Measurements from ENCODE around the gene APCDD1L.
A peak's percentile ranks its signal among the peaks of the same experiment; 100 is the strongest.

APCDD1L gene

DNA sequence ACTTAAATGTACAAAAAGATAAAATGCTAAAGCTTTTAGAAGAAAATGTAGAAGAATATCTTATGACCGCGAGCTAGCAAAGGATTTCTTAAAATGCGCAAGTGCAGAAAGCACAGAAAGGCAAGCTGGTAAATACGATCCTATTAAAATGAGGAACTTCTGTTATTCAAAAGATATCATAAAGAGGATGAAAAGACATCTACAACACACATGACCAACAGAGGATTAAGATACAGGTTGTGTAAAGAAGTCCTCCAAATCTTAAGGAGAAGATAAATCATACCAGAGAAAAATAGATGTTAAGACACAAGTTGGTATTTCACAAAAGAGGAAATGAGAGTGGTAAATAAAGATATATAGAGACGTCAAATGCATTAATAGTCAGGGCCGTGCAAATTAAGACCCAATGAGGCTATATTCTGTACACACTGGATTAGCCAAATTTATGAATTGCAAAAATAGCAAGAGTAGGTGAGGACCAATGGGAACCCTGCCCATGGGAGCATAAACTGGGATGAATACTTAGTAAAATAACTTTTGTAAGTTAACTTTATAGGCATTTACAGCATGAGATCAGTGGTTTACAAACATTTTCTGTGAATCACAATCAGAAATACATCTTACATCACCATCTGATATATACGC, 23.0 kb downstream of the APCDD1L start:
- no peak for DNase-seq (ENCODE audit: low spot score)

- DNase-seq (ENCODE audit: low spot score) = no peak
Measured at GRCh38 chr20:58486207-58486606, 29.0 kb downstream of the APCDD1L start.

DNA sequence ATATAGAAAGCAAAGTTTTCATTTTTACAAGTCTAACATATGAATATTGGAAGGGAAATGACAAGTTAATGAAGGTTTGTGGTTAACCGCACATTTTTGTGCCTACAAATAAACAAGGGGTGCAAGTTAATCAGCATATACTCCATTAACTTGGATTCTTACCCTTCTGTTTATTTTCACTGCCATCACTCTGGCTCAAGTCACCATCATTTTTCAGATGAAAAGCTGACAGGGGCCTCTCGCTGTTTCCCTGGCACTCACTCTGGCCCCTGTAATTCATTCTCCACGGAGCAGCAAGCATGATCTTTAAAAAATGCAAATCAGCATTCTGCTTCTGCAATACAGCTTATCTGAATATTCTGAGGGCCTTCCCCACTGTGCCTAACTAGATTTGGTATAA, 29.8 kb downstream of the APCDD1L start:
- DNase-seq (ENCODE audit: low spot score) = no peak

GRCh38 chr20:58483470-58483869, 31.7 kb downstream of the APCDD1L start:
- DNase-seq (ENCODE audit: low spot score) = no peak

GRCh38 chr20:58483051-58483450, 32.1 kb downstream of the APCDD1L start:
- no peak for DNase-seq (ENCODE audit: low spot score)

DNA sequence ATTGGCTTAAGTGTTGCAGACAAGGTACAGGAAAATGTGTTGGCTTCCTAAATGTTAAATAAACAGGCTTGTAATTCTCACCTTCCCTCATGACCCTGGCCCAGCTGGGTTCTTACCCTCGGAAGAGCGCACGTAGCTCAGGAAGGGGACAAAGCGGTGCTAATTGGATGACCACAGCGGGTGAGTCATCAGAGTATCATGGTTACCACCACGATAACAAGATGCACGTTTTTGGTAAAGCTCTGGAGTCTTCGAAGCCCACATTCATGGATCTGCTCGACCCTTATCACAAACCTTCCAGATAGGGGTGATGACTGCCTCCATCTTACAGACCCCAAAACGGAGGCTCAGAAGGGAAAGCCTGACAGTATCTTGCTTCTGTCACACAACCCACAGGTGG, 32.8 kb downstream of the APCDD1L start:
- DNase-seq (ENCODE audit: low spot score) = no peak

DNA sequence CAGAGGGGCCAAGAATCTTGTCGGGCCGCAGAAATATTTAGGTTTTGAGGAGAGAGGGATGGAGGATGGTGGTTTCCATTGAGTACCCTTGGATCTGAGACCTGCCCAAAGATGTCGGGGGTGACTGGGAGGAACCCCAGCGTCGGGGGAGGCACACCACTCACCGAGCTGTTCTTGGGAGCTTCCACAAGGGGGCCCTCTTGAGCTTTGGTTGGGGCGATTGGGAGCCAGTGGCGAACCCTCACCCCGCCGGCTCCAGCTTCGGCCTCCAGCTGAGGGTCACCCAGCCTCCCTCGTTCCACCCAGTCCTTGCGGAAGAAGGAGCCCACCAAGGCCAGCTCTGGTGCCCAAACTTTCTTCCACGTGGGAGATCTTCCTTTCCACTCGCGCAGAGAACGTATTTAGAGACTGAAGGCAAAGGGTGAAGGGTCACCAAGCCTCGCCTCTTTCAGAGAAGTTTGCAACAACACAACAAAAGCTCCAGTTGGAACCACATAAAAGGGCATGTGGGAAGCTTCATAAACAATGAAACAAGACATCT, 33.6 kb downstream of the APCDD1L start:
- DNase-seq (ENCODE audit: low spot score) = peak; percentile 45

DNA sequence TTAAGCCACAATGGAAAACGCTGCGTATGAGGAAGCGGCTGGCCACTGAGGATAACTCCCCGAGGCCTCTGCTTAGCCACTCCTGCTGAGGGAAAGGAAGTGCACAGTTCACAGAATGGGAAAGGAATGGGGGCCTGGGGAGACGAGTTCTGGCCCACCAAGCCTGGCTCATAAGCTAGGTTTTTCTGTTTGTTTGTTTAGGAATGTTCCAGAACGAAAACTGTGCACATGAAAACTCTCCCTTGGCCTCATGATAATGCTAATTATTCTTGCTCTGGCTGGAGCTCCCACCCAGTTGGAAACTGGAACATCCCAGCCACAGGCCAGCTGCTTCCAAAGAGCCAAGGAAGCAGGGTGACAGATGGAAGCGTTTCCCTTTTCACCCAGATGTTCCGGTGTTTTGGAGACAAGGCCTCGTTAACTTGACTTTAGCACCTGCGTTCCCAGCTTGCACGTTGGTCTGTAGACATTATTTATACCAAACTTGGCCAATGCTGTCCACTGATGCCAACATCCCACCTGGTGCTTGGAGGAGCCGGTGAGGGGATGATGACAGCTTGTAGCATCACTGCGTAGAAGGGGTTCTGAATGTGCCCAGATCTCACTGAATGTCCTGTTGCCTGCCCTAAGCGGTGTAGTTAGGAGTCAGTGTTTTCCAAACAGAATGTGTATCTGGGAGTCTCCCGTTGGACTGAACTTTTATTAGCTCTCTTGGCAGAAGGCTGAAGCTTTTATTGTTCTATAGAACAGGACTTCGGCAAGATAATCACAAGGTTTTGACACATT, 34.5 kb downstream of the APCDD1L start:
- no peak for DNase-seq (ENCODE audit: low spot score)

DNA sequence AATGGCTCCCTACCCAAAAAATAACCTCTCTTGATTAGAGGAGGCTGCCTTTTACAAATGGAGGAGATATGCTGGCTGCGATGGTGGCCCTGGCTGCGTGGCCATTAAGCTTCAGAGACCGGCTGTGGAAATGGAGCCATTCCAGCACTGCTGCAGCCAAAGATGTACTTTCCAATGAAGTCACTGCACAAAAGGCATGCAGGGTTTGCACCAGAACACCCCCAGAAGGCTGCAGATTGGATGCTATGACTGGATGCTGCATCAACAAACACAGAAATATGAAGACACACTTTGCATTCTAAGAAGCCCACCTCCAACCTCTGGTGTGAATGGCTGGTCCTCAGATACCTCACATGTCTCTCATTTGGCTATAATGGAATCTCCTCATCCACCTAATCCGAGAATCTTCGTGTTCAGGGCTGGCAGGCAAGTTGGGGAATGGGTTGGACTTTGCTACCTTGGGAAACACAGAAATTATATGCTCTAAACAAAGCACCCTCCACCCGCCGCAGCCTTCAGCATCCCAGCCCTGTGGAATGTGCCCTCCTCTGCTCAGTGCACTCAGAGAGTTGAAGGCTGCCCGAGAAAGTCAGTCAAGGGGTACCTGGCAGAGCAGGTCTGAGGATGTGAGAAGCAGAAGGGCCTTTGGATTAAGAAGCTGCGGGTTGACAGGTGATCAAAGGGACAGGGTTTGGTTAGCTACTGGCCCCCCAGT, 35.3 kb downstream of the APCDD1L start:
- DNase-seq (ENCODE audit: low spot score) = no peak

GRCh38 chr20:58478141-58478805, 36.9 kb downstream of the APCDD1L start:
- no peak for DNase-seq (ENCODE audit: low spot score)

GRCh38 chr20:58475466-58475865, 39.7 kb downstream of the APCDD1L start:
- no peak for DNase-seq (ENCODE audit: low spot score)

DNA sequence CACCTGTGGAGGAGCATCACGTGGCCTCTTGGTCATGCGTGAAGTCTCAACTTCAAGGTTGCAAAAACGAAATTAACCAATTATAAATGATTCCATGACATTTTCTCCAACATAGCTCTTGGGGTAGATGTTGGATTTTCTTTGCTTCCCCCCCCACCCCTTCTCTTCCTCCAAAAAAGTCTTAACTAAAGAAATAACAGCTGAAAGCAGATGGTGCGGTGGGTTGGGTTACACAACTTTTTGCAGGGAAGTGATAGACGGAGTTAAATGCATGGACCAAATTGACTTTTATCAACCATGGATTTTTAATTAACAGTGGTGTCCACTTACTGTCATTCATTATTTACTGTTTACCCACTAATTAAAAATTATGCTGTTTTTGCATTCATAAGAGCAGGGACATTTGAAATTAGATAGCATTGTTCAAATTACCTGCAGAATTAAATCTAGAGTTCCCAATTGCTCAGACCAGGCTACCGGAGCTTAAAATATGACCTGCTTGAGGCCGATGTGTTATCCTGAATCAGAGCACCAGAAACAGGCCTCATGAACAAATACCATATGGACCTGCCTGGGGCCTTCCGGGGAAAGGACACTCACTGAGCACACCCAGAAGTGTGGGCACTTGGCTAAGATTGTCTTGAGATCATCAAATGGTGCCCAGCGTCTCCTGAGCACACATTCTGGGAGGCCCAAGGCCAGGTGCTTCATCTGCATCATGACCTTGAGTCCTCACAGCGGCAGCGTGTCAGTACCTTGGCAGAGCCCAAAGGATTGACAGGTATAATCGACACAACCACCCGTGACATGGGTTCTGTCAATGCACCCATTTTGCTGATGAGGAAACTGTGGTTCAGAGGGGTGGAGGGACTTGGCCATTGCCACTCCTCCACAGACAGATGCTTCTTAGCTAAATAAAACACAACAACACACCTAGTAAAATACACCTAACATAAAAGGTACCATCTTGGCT, 41.5 kb downstream of the APCDD1L start:
- DNase-seq (ENCODE audit: low spot score) = no peak

DNA sequence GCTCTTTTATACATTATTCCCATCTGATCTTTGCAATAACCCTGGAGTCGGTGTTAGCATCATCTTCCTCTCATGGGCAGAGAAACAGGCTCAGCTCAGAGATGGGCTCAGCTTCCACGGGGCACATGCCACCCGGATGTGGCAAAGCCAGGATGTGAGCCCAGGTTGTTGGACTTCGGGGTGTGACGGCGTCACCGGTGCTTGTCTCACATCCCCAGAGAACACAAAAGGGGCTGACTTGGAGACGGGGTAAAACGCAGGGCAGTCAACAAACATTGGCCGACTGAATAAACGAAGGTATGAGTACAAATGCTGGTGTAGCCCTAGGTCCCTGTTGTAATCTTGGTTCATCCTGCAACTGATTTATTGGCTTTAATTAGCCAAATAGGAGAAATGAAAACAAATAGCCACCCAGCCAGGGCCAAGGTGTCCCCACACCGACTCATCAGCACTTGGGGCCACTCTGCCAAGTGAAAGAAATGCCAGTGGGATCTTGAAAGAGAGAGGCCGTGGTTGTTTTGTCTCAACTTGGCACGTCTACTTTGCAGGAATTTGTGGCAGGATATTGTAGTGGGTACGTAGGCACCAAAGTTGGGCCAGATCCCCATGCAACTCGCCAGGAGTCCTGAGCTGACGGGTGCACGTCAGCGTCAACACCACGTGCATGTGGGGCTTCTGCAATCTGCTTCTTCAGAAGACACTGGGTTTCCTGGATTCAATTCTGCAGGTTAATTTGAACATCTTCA, 42.8 kb downstream of the APCDD1L start:
- DNase-seq (ENCODE audit: low spot score) = no peak

DNA sequence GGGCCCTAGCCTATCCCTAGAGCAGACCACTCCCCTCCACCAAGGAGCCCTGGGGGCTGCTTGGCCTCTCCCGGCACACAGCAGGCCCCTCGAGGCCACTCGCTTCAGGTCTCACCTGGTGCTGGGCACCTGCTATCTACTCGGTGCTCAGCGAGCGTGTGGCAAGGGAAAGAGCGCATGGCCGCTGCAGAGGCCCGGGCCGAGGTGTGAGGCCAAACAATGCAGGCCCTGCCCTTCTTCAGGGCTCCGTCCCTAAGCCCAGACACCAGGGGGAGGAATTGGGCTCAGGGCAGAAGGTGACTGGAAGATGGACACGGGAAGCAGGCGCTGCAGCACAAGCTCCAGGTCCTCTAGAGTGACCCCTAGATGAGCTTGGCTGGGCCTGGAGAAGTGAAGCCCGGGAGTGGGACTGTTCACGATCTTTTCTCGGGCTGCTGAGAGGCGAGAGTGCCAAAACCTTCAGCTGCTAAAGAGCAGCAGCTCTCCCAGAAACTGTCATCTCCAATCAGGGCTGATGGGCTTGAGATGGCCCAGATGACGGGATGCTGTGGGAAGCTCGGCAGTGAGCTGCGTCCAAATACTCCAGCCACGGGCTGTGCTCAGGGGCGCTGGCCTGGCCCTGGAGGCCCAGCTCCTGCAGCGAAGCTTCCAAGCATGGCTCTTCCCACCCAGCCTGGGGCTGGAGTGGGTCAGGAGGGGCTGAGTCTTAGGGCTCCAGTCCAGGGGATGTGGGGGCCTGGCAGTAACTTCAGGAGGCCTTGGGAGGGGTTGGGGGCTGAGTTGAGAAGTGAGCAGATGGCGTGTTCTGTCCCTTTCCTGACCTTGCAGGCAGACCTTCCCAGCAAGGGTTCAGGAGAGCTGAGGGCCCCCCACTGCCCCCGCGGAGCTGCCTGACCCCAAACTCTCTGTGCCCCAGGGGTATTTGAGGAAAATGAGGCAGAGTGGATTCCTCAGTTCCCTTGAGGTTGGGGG, 43.7 kb downstream of the APCDD1L start:
- no peak for DNase-seq (ENCODE audit: low spot score)

DNA sequence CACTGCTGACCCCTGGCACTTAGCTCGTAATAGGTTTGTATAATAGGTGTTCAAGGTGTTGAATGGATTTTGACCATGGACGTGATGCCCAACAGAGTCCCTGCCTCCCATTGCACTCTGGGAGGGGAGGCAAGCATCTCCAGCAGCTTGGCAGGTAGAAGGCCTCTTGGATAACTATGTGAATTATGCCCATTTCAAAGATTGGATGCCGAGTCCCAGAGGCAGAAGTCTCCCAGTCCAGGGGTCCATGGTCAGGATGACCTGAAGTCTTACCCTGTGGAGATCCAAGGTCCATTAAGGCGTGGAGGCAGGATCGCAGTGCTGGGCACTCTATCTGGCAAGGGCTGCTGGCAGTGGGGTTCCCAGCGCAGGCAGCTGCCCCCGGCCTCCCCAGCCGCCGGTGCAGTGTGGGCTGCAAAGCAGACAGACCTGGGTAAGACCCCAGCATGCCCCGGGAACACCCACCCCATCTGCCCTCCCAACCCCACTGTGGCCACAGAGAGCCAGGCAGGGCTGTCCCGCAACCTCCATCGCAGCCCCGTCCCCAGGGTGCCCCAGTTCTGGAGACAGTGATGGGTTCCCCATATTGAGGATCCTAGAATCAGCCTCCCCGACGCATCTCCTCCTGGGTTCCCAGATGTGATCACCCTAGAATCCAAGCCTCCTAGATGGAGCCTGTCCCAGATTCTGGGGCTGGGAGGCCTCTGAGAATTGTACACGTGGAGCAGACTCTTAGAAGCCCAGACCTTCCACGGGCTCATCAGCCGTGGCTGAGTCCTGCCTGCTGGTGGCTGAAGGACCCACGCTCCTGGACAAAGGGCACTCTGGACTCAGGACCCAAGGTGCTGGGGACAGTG, 44.6 kb downstream of the APCDD1L start:
- DNase-seq (ENCODE audit: low spot score) = no peak

DNA sequence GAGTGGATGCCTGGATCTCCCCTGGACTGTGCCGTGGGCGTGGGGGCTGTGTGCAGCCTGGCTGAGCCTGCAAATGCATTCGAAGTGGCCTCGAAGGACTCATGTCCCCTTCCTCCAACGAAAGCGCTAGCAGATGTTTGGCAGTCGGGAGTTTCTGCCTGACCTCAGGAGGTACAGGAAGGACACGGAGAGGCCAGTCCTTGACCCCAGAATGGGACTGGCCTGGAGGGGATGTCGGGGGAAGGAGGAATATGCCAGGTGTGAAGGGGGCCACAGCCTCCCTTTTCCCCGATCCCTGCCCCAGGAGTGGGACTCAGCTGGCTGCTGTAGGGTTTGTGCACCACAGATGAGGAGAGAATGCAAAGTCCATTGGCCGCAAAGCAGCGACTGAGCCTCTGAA, 45.6 kb downstream of the APCDD1L start:
- DNase-seq (ENCODE audit: low spot score) = no peak

DNA sequence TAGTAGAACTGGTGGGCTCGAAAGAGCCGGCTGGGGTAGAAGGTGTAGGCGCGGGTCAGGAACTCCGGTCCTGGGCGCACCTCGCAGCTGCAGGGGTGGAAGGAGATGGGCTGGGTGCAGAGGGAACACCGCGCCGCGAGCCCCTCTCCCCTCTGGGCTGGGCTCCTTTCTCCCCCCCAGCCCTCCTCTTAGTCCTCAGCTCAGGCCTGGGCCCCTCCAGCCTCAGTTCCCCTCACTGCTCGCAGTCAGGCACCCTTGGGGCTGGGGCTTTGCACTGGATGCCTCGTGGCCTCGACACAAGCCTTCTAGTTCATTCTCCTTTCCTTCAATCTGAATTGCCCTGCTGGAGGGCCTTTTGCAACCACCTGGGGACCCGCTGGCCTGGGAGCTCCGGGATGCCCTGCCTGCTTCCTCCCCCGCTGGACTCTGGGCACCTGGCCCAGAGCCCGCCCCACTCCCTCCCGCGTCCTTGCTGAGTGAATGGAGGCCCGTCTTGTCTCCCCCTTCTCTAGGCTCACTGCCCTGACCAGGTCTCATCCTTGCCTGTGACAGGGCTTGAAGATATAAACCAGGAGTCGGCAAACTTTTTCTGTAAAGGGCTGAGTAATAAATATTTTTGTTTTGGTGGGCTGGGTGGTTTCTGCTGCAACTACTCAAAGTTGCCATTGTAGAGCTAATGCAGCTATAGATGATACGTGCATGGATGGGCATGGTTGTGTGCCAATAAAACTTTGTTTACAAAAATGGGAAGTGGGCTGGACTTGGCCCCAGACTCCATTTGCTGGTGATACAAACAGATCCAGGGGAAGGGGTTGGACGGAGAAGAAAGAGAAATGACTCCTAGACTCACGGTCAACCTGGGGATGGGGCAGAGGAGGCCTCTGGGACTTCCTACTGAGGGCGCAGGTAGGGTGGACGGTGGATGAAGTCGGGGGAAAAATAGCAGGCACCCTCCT, 47.3 kb downstream of the APCDD1L start:
- no peak for DNase-seq (ENCODE audit: low spot score)

All from activated CD4-positive, alpha-beta T cell treated with anti-CD3 and anti-CD28 coated beads, Interleukin-2, Interleukin-4, amounts not matched to agents 100 ng/mL and 50 ng/mL, durations not matched to agents 16 hours and 8 hours (primary cell).